Measurements from ENCODE around the gene PHACTR1.

PHACTR1 gene

DNA sequence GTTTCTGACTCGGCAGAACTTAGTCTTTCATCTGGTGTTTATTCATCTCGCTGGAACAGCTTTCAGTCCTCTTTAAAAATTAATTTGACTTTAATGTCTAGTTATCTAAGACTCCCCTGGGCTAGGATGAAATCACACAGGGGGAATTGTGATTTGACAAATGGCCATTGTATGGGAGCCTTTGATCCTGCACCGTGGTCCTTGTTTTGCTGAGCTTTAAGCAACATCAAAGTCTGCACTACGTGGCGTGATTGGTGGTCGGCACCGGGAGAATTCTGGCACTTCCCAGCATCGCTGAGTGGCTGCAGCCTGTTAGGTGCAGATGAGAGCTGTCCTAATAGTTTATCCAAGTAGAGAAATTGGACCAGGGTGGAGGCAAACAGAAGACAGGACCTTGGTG, 464.8 kb downstream of the PHACTR1 start:
- TF ChIP-seq CTCF (conservative IDR thresholded peaks at IDR 0.05; ENCODE audit: low read depth, low read length) = no peak
- no peak overlapping the region for H3K4me3 ChIP-seq (ENCODE audit: low read length)
- no peak for DNase-seq (ENCODE audit: low read depth)

GRCh38 chr6:13183415-13184088, 467.0 kb downstream of the PHACTR1 start:
- no peak for DNase-seq (ENCODE audit: low read depth)
- no peak for TF ChIP-seq CTCF (conservative IDR thresholded peaks at IDR 0.05; ENCODE audit: low read depth, low read length)
- H3K4me3 ChIP-seq (ENCODE audit: low read length) = no peak overlapping the region

GRCh38 chr6:13184089-13184468, 467.5 kb downstream of the PHACTR1 start:
- H3K4me3 ChIP-seq (ENCODE audit: low read length) = no peak overlapping the region
- DNase-seq (ENCODE audit: low read depth) = no peak
- TF ChIP-seq CTCF (conservative IDR thresholded peaks at IDR 0.05; ENCODE audit: low read depth, low read length) = no peak

DNA sequence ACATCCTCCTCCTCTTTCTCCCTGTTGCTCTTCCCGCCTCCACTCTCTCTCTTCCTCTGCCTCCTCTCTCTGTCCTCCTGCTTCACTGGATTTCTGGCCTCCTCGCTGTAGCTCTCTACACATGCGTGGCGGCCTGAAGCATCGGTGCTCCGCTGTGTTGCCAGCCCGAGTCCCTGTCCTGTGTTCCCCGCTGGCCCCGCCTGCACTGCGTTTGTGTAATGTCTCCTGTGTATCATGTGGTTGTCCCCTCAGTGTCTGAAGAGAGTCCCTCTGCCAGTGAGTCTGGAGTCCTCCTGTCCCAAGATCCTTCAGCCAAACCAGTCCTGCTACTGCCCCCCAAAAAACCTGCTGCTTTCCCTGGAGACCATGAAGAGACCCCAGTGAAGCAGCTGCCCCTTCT, 468.0 kb downstream of the PHACTR1 start:
- no peak for DNase-seq (ENCODE audit: low read depth)
- no peak overlapping the region for H3K4me3 ChIP-seq (ENCODE audit: low read length)
- TF ChIP-seq CTCF (conservative IDR thresholded peaks at IDR 0.05; ENCODE audit: low read depth, low read length) = no peak

GRCh38 chr6:13186861-13187260, 470.3 kb downstream of the PHACTR1 start:
- H3K4me3 ChIP-seq (ENCODE audit: low read length) = no peak overlapping the region
- no peak for TF ChIP-seq CTCF (conservative IDR thresholded peaks at IDR 0.05; ENCODE audit: low read depth, low read length)
- no peak for DNase-seq (ENCODE audit: low read depth)

DNA sequence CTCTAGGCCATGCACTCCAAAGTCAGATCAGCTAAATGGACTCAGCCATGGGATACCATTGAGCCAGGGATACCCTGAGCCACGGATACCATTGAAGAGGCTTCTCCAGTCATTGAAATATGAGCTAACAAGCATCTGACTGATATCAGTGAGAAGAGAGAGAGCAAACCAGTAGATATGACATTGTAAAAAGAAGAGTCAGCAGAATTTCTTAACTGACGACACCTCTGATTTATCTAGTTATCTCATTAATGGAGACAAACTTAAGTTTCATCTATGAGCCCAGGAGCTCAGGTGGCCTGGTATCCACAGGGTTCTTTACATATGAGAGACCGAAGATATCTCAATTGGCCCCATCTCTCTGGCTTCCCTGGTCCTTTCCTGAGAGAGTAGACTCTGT, 471.1 kb downstream of the PHACTR1 start:
- no peak overlapping the region for H3K4me3 ChIP-seq (ENCODE audit: low read length)
- DNase-seq (ENCODE audit: low read depth) = no peak
- TF ChIP-seq CTCF (conservative IDR thresholded peaks at IDR 0.05; ENCODE audit: low read depth, low read length) = no peak

DNA sequence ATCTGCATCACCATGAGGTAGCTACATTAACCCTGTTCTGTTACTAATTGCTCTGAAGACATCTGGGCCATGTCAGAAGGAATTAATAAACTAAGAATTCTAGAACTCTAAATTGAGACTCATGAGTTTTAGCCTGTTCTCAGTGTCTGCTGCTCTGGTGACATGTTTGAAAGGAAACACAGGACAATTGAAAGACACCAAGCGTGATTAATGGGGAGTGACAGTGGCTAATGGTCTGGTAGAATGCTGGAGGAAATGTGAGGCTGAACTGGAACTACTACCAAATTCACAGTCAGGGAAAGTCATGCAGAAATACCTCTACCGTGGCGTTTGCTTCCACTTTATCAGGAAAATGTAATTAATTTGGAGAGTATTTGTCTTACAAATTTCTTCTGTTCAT, 471.7 kb downstream of the PHACTR1 start:
- no peak overlapping the region for H3K4me3 ChIP-seq (ENCODE audit: low read length)
- DNase-seq (ENCODE audit: low read depth) = no peak
- no peak for TF ChIP-seq CTCF (conservative IDR thresholded peaks at IDR 0.05; ENCODE audit: low read depth, low read length)
